HG02973 (cell line): ENCODE results near the gene KCNB1.

Source experiments
- ATAC-seq: cut with Tn5 transposase; IDR thresholded peaks from one replicate; pipeline ENCODE4 v1.9.1; 2021; ENCODE audit warnings: moderate library complexity; ENCODE audit not compliant: unreplicated experiment

The KCNB1 gene

DNA sequence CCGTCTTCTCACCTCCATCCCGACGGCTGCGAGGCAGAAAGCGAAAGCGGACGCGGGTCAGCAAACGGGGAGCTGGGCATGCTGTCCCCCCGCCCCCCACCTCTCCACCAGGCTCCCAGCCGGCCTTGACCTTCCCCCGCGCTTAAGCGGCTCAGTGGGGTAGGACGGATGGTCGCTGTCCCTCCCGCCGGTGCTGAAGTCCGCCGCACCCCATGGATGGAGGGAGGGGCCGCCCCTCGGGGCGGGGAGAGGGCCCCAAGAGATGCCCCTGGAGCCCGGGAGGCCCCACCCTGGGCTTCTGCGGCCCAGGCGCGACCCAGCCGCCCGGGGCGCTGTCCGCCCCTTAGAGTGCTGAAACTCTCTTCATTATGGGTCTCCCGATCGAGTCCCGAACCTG, at the start of gene KCNB1:
Gene KCNB1 (minus strand): TSS at position 48 of the 397 bp plus-strand sequence. CDS start 188 bp downstream, outside the sequence.
- no peak for ATAC-seq

DNA sequence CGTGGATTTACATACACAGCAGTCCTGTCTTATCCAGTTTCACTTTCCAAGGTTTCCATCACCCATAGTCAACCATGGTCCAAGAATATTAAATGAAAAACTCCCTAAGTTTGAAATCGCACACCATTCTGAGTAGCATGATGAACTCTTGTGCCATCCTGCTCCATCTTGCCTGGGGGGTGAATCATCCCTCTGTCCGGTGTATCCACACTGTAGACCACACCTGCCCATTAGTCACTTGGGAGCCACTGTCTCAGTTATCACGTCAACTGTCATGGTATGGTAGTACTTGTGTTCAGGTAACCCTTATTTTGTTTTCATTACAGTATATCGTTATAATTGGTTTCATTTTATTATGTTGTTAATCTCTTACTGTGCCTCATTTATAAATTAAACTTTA, 47.0 kb upstream of the KCNB1 start:
- ATAC-seq: no peak

DNA sequence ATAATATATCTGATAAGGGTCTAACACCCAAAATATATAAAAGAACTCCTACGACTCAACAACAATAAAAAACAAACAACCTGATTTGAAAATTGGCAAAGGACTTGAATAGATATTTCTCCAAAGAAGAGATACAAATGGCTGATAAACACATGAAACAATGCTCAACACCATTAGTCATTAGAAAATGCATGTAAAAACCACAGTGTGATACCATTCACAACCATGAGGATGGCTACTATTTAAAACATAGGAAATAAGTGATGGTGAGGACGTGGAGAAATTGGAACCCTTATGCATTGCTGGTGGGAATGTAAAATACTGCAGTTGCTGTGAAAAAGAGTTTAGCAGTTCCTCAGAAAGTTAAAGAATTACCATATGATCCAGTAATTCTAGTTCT, 44.1 kb upstream of the KCNB1 start:
- no peak for ATAC-seq

DNA sequence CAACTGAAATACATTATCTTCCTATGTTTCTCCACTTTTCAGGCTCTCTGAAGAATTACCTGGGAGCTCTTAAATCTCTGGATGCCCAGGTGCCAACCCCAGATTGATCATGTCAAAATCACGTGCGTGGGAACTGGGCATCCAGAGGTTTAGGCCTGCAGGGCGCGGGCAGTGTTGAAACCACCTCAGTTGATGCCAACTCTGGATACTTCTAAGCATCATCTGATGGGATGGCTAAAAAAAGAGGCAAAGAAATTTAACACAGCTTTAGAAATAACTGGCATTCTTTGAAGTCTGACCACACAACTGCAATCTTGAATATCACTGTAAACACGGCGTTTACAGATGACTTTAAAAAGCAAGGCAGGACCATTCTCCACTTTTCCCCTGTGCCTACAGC, 43.6 kb upstream of the KCNB1 start:
- no peak for ATAC-seq

DNA sequence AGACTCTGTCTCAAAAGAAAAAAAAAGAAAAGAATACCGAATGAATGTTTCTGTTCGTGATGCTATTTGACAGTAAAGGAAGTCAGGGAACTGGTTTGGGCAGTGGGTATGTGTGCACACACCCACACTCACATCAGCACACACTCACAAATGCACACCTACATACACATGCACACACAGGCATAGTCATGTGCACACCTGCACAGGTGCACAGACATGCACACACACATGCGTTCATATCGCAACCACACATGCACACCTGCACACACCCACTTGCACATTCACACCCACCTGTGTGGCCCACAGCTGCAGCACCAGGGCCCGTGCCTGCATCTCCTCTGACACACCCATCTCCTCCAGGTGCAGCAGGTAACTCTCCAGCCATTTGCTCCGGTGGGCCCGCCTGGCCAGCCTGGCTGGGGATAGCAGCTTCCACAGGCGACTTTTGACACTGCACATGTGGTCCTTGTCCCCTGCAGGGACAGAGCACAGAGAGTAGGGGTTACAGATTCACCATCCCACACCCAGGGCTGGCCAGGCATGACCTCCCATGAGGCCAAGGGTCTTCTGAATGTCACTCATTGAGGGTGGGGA, 41.4 kb upstream of the KCNB1 start:
- no peak for ATAC-seq

DNA sequence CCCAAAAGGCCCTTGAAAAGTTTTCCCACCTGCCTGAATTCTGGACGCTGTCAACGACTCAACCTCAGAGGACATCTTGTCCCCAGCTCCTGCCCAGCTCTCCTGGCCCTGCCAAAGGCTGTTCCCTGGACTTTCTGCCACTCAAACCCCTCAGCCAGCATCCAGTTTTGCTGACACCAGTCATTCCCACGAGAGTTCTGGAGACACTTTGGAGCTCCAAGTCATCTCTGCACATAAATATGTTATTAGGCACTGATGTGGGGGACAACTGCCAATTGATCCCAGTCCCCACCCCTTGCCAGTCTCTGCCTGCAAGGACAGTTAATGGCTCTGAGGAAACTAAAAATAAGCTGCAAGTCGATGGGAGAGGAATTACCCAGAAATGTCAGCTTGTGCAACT, 38.9 kb upstream of the KCNB1 start:
- no peak for ATAC-seq

DNA sequence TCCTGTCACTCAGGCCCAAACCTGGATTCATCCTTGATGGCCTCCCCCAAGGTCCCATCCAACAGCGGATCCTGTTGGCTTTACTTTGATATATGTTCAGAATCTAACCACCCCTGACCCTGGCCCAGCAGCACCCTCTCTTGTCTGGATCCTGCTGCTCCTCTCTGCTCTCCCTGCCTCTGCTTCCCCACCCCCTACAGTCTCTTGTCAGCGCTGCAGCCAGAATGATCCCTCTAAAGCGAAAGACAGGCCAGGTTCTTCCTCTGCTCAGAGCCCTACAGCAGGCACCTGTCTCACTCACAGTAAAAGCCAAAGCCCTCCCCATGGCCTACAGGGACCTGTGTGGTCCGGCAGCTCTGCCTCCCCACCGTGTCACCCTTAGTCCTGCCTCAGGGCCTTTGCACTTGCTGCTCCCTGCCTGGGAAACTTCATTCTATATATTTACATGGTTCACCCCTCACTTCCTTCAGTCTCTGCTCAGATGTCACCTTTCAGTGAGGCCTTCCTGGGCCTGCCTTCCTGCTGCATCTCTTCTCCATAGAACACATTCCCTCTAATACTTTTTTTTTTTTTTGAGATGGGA, 37.4 kb upstream of the KCNB1 start:
- no peak for ATAC-seq

DNA sequence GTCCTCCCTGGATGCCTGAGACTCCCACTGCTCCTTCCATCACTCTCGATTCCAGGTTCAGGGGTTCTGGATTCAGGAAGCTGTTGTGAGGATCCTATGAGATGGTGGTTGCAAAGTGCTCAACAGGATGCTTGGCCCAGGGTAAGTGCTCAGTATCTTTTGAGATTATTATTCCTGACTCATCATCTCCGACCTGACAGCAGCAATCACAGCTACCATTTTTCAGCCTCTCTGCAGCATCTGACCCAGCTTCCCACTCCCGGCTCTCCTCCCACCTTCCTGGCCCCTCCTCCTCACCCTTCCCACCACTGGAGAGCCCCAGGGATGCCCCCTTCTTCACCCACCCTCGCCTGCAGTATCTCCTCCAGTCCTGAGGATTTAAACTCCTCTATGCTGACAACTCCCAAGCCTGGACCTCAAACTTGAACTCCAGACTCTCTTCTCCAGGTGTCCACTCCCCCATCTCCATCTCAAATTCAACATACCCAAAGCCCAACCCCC, 36.8 kb upstream of the KCNB1 start:
- no peak for ATAC-seq

DNA sequence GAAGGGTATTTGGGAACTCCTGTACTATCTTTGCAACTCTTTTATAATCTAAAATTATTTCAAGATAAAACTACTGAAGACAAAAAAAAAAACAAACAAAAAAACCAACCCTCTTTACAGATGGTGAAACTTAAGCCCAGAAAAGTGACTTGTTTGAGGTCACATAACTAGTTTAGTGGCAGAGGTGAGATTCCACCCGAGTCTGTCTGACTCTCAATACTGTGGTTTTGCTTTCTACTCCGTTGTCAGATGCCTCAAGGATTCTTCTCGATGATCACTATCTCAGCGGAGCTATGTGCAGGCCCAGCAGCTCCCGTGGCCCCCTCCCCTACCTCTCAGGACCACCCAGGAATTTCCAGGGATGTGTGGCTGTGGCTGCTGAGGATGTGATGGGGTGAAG, 36.1 kb upstream of the KCNB1 start:
- ATAC-seq: no peak

DNA sequence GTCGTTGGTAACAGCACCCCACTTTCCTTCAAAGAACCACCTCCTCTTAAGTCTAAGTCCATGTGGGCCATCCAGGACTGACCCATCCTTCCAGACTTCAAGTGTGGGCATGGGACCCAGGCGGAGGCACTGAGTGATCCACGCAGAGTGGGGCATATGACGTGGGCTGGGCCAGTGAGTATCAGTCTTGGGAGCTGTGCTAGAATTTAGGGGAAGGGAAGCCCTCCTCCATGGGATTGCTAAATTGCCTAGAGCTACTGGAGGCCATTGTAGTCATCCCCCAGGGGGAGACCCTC, 35.3 kb upstream of the KCNB1 start:
- ATAC-seq: no peak

DNA sequence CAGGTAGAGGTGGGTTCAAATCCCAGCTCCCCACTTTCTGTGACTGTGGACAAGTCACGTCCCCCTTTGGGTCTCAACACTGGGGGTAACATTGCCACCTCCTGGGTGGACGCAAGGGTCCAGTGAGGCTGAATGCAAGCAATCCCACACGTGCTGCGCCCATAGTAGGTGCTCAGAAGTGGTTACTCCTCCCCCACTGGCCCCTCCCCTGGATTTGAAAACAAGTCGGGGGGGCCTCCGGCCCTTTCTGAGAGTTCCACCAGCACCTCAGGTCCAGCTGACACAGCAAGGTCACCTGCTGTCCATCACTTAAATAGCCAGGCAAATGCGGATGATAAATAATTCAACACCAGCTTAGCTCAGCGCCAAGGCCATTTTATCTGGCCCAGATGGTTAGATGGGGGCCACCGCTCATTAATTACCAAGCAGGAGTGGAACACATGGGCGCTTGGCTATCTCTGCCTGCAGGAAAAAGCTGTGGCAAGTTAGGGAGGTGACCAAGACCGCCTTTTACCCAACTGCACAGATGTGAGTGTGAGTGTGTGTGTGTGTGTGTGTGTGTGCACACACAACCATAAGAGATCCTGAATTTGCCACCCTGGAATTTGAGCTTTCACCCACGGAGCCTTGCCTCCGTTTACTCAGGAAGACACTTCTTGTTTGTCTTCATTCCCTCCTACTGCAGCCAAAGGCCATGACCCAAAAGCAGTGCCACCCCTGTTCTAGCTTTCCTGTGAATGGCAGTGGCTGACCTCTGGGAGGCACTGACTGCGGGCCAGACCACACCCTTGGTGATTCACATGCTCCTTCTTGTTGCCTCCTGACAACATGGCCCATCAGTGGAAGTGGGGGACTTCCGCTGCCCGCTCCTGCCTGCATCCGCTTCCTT, 34.7 kb upstream of the KCNB1 start:
- no peak for ATAC-seq

DNA sequence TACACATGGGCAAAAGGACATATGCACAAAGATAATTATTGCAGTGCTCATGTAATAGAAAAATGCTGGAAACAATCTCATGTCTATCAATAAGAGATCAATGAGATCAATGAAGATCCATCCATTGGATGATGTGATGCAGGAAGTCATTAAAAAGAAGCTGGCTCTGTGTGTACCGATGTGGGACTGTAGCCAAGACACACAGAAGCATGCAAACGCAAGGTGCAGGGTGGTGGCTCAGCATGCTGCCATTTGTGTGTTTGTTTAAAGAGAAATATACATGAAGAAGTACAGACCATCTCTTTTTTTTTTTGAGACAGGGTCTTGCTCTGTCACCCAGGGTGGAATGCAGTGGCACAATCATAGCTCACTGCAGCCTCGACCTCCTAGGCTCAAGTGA, 33.1 kb upstream of the KCNB1 start:
- no peak for ATAC-seq

DNA sequence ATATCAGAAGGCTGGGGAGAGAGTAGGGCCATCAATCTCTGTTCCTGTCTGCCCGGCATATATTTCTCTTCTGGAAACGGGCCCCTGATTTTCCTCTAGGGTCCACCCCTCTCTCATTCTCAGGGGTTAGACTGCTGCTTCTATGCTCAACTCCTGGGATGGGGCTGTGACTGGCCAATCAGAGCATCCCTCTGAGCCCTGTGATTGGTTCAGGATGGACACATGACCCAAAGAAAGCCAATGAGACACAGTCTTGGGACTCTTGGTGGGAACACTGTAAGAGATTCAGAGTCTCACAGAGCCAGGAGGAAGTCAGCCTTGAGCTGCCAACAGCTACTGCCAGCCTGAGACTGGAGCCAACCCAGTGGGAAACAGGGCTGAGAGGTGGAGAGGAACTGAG, 31.0 kb upstream of the KCNB1 start:
- ATAC-seq: no peak

DNA sequence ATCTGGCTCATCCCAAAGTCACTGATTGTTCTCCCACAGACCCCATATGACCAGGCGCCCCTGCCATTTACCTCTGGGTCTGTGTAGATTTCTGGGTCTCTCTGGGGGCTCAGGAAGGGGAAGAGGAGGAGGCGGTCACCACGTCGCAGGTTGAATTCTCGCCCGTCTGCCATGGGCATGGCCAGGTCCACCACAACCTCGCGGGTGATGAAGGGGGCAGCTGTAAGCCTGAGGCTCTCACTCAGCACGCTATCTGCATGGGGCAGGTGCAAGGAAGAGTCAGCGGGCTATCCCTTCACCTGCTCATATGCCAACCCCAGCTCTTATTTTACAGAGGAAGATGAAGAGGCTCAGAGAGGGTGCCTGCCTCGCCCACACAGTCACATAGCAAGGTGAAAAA, 30.5 kb upstream of the KCNB1 start:
- no peak for ATAC-seq

DNA sequence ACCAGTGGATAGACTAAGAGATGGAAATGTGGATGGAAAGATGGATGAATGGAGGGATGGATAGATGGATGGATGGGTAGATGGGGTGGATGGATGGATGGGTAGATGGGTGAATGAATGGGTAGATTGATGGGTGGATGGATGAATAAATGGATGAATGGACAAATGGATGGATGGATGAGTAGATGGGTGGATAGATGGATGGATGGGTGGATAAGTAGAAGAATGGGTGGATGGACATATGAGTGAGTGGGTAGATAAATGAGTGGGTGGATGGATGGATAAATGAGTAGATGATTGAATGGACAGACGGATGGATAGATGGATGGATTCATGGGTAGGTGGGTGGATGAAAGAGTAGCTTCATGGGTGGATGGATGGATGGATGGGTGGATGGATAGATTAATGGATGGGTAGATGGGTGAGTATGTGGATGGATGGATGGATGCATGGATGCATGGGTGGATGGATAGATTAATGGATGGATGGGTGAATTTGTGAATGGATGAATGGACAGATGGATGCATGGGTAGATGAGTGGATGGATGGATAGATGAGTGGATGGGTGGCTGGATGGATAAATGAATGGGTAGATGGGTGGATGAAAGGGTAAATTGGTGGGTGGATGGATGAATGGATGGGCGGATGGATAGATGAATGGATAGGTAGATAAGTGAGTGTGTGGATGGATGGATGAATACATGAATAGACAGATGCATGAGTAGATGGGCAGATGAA, 29.5 kb upstream of the KCNB1 start:
- ATAC-seq: no peak

DNA sequence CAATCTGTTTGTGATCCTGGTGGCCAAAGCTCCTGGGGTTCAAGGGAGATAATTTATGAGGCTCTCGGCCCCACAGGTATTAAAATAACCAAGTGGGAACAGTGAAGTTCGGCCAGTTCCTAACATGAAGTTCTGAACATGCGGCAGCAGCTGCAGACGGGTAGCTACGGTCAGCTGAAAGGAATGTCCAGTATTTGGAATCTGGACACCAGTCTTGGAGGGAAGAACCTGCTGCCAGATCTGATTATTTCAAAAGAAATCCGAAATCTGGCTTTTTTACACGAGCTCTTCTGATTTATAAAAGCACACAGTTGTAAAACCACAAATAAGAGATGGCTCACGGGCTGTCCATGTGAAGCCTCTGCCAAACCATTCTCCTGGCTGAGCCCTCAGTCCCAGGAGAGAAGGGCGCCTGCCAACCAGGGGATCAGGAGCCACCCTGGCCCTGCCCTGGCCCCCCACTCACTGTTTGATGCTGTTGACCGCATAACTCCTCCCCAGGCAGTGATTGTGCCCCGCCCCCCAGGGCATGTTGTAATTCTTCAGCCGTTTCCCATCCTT, 28.2 kb upstream of the KCNB1 start:
- no peak for ATAC-seq

DNA sequence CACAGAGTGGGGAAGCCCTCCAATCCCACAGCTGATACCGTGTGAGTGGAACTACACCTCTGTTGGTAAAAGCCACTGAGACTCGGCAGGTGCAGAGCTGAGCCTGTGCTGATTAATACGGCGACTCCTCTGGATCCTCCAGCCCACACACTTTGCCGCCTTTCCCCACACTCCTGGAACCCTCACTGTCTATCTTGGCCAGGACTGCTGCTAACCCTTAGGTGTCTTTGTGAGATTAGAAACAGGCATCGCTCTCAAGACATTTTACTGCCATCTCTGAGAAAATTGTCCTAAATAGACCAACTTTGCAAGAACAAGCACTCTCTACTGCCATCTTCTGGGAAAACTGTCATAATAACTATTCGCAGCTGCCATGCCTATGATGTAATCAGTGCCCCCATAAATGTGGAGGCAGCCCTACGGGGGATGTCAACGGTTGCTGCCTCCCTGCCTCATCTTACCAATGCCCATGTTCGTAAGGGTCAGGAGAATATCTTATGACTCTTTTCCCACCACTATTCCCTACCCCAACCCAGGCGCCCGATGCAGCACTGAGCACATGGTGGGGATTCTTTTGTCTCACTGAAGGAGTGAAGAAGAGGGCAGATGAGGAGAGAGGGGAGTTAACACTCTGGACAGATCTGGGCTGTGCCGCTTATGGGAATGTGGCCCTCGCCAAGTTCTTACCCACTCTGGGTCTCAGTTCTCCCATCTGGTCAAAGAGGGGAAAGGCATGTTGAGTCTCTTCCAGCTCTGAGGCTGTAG, 26.1 kb upstream of the KCNB1 start:
- no peak for ATAC-seq

DNA sequence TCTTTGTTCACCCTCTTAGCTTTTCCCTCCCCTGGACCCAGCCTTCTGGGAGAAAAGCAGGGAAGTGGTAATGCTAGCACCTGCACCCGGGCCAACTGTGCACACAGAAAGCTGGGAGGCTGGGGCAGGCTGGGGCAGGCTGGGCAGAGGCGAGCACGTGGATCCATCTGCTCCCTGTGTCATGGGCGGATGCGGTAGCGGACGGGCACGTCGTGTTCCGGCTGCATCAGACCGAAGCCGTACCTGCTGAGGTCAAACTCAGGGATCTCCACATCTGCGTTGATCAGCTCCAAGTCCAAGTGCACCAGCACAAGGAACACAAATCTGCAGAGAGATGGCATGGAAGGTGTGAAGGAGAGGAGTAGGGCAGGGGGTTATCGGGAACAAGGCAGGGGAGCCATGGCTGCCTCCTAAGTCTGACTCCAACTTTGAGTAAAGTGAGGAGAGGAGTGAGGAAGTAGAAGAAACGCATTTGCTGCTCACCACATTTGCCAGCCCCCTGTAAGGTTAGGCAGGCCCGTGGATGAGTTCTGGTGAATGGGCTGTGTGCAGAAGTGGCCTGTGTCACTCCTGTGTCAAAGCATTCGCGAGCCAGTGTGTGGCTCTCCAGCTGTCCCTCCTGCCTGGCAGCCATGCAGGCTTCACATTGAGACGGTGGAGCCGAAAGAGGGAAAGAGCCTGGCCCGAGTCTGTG, 25.4 kb upstream of the KCNB1 start:
- no peak for ATAC-seq

DNA sequence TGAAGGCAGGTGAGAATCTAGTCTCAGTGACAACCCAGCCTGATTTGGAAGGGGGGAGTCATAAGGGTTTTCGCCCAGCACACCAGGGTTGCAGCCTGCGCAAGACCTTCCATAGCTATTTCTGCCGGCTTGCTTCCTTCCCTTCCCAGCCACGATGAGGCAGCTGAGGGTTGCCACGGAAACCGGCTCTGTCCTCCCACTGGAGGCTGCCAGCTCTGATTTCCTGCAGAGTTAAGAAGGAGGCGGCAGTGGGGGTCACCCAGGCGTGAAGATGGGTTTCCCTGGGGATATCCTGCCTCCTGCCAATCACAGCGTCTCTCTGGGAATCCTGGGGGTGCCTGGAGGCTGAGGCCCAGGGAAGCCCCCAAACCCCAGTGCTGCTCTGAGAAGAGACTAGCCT, 23.1 kb upstream of the KCNB1 start:
- no peak for ATAC-seq

DNA sequence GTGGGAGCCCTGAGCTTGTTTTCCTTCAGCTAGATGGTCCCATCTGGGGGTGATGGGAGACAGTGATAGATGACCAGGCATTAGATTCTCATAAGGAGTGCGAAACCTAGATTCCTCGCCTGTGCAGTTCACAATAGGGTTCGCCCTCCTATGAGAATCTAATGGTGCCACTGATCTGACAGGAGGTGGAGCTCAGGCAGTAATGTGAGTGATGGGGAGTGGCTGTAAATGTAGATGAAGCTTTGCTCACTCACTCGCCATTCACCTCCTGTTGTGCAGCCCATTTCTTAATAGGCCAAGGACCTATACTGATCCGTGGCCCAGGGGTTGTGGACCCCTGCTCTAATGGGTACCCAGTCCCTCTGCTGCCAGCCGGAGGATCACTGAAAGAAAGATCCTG, 20.7 kb upstream of the KCNB1 start:
- no peak for ATAC-seq
